Neuron (in vitro differentiated cells): ENCODE data around the gene ANKMY1.
"Not testable (repeated sequence)": the region's sequence is repeated elsewhere in the genome, so short reads cannot be mapped to it uniquely, and the experiment has no call there.

ENCODE experiments used
- H2AFZ ChIP-seq: one replicate; pipeline ENCODE4 v1.6.1; 2013; ENCODE audit warnings: low read depth, mild to moderate bottlenecking, inconsistent platforms, low read length, moderate library complexity
- H3K27me3 ChIP-seq: one replicate; pipeline ENCODE4 v1.6.1; 2013; ENCODE audit warnings: low read length; ENCODE audit not compliant: insufficient read depth
- H3K36me3 ChIP-seq: one replicate; pipeline ENCODE4 v1.6.1; 2013; ENCODE audit warnings: low read length; ENCODE audit not compliant: insufficient read depth
- H3K4me1 ChIP-seq: one replicate; pipeline ENCODE4 v1.6.1; 2013; ENCODE audit warnings: low read length; ENCODE audit not compliant: insufficient read depth
- H3K4me3 ChIP-seq: 2 replicates; pipeline ENCODE4 v1.5.1; 2013; ENCODE audit warnings: mild to moderate bottlenecking, low read length, moderate library complexity
- H3K9me3 ChIP-seq: one replicate; pipeline ENCODE4 v1.6.1; 2013; ENCODE audit warnings: low read length

ANKMY1 gene

GRCh38 chr2:240555541-240556250 lies 2.1 kb downstream of the ANKMY1 start:
- Histone ChIP-seq H3K36me3 (peaks cover 31% of the 10 kb centered on the region), H3K27me3 (no peaks in the 10 kb centered on the region), H3K4me3 (no peak overlapping the region), H3K4me1 (peaks cover 10% of the 10 kb centered on the region), H3K9me3 (peaks cover 18% of the 10 kb centered on the region), H2AFZ (no peak overlapping the region)

- H3K4me1 ChIP-seq: peaks cover 9% of the 10 kb centered on the region
- no peak overlapping the region for H2AFZ ChIP-seq
- no peaks in the 10 kb centered on the region for H3K27me3 ChIP-seq
- H3K36me3 ChIP-seq: peaks cover 32% of the 10 kb centered on the region
- peaks cover 19% of the 10 kb centered on the region for H3K9me3 ChIP-seq
- no peak overlapping the region for H3K4me3 ChIP-seq
Observed at GRCh38 chr2:240554767-240555493, 2.9 kb downstream of the ANKMY1 start.

GRCh38 chr2:240553956-240554480 lies 3.8 kb downstream of the ANKMY1 start:
- Histone ChIP-seq H3K4me1 (no peaks in the 10 kb centered on the region), H3K27me3 (no peaks in the 10 kb centered on the region), H3K36me3 (peaks cover 32% of the 10 kb centered on the region)

GRCh38 chr2:240551811-240552210 lies 6.0 kb downstream of the ANKMY1 start:
- peaks cover 32% of the 10 kb centered on the region for H3K36me3 ChIP-seq
- H3K9me3 ChIP-seq: peaks cover 19% of the 10 kb centered on the region
- H2AFZ ChIP-seq: no peak overlapping the region
- no peaks in the 10 kb centered on the region for H3K27me3 ChIP-seq
- no peak overlapping the region for H3K4me3 ChIP-seq
- H3K4me1 ChIP-seq: no peaks in the 10 kb centered on the region

More at GRCh38 chr2:240553956-240554480, 3.8 kb downstream of the ANKMY1 start:
- Histone ChIP-seq H3K9me3 (peaks cover 19% of the 10 kb centered on the region), H2AFZ (no peak overlapping the region), H3K4me3 (no peak overlapping the region)

GRCh38 chr2:240551288-240551687 lies 6.5 kb downstream of the ANKMY1 start:
- Histone ChIP-seq H3K36me3 (peaks cover 32% of the 10 kb centered on the region), H3K4me1 (no peaks in the 10 kb centered on the region), H3K4me3 (no peak overlapping the region), H2AFZ (no peak overlapping the region), H3K9me3 (peaks cover 19% of the 10 kb centered on the region), H3K27me3 (no peaks in the 10 kb centered on the region)

GRCh38 chr2:240539906-240540305 lies 17.9 kb downstream of the ANKMY1 start:
- Histone ChIP-seq H3K27me3 (no peaks in the 10 kb centered on the region), H3K4me3 (no peak overlapping the region), H3K4me1 (no peaks in the 10 kb centered on the region), H3K36me3 (peaks cover 19% of the 10 kb centered on the region), H3K9me3 (no peaks in the 10 kb centered on the region), H2AFZ (no peak overlapping the region)

GRCh38 chr2:240539101-240539500 lies 18.7 kb downstream of the ANKMY1 start:
- not testable (repeated sequence) for H3K4me3 ChIP-seq, H3K27me3 ChIP-seq, H3K4me1 ChIP-seq, H2AFZ ChIP-seq, H3K9me3 ChIP-seq
- H3K36me3 ChIP-seq: peaks cover 19% of the 10 kb centered on the region

- Histone ChIP-seq H2AFZ (no peak overlapping the region), H3K36me3 (peaks cover 19% of the 10 kb centered on the region), H3K9me3 (peaks cover 4% of the 10 kb centered on the region), H3K4me3 (no peak overlapping the region), H3K4me1 (no peaks in the 10 kb centered on the region), H3K27me3 (no peaks in the 10 kb centered on the region)
Observed at GRCh38 chr2:240538031-240538780, 19.6 kb downstream of the ANKMY1 start.

GRCh38 chr2:240532031-240532775 lies 25.6 kb downstream of the ANKMY1 start:
- H3K4me1 ChIP-seq: no peaks in the 10 kb centered on the region
- peaks cover 17% of the 10 kb centered on the region for H3K36me3 ChIP-seq
- no peaks in the 10 kb centered on the region for H3K27me3 ChIP-seq
- no peak overlapping the region for H3K4me3 ChIP-seq
- H3K9me3 ChIP-seq: peaks cover 30% of the 10 kb centered on the region
- no peak overlapping the region for H2AFZ ChIP-seq

- H3K36me3 ChIP-seq: peaks cover 25% of the 10 kb centered on the region
- H3K4me3 ChIP-seq: no peak overlapping the region
- H3K27me3 ChIP-seq: no peaks in the 10 kb centered on the region
- H2AFZ ChIP-seq: no peak overlapping the region
- no peaks in the 10 kb centered on the region for H3K4me1 ChIP-seq
- H3K9me3 ChIP-seq: peaks cover 38% of the 10 kb centered on the region
Observed at GRCh38 chr2:240531038-240531437, 26.8 kb downstream of the ANKMY1 start.

- H3K9me3 ChIP-seq: peaks cover 46% of the 10 kb centered on the region
Observed at GRCh38 chr2:240530181-240530580, 27.6 kb downstream of the ANKMY1 start.

GRCh38 chr2:240529344-240529999 lies 28.3 kb downstream of the ANKMY1 start:
- no peak overlapping the region for H3K4me3 ChIP-seq
- H2AFZ ChIP-seq: no peak overlapping the region
- peaks cover 50% of the 10 kb centered on the region for H3K9me3 ChIP-seq
- no peaks in the 10 kb centered on the region for H3K4me1 ChIP-seq
- H3K36me3 ChIP-seq: peaks cover 38% of the 10 kb centered on the region
- no peaks in the 10 kb centered on the region for H3K27me3 ChIP-seq

More at GRCh38 chr2:240530181-240530580, 27.6 kb downstream of the ANKMY1 start:
- Histone ChIP-seq H3K27me3 (no peaks in the 10 kb centered on the region), H3K4me3 (no peak overlapping the region), H3K36me3 (peaks cover 33% of the 10 kb centered on the region), H3K4me1 (no peaks in the 10 kb centered on the region), H2AFZ (no peak overlapping the region)
